ENCODE measurements around the gene TMTC4.

- TF ChIP-seq EGR1 (IDR thresholded peaks at IDR 0.05) = no peak
- no peak for TF ChIP-seq CEBPB (IDR thresholded peaks at IDR 0.05)
- TF ChIP-seq FOXM1 (IDR thresholded peaks at IDR 0.05; ENCODE audit: borderline replicate concordance, low read depth) = no peak
- no peak for TF ChIP-seq MAX (IDR thresholded peaks at IDR 0.05)
- TF ChIP-seq TAF1 (IDR thresholded peaks at IDR 0.05; ENCODE audit: low read depth) = no peak
- no peak for TF ChIP-seq YY1 (IDR thresholded peaks at IDR 0.05; ENCODE audit: low read depth)
- TF ChIP-seq CREB1 (IDR thresholded peaks at IDR 0.05; ENCODE audit: low read depth) = no peak
- no peak for TF ChIP-seq EP300 (IDR thresholded peaks at IDR 0.05; ENCODE audit: borderline replicate concordance)
- no peak for TF ChIP-seq RAD21 (IDR thresholded peaks at IDR 0.05; ENCODE audit: low read depth)
- no peak for TF ChIP-seq USF1 (IDR thresholded peaks at IDR 0.05)
- no peak for TF ChIP-seq REST (IDR thresholded peaks at IDR 0.05; ENCODE audit: low read depth)
Measured at GRCh38 chr13:100600915-100601314, 73.7 kb downstream of the TMTC4 start.
